ENCODE data around the gene ATP6V1C2.

ATP6V1C2 gene, protein sequence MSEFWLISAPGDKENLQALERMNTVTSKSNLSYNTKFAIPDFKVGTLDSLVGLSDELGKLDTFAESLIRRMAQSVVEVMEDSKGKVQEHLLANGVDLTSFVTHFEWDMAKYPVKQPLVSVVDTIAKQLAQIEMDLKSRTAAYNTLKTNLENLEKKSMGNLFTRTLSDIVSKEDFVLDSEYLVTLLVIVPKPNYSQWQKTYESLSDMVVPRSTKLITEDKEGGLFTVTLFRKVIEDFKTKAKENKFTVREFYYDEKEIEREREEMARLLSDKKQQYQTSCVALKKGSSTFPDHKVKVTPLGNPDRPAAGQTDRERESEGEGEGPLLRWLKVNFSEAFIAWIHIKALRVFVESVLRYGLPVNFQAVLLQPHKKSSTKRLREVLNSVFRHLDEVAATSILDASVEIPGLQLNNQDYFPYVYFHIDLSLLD

DNA sequence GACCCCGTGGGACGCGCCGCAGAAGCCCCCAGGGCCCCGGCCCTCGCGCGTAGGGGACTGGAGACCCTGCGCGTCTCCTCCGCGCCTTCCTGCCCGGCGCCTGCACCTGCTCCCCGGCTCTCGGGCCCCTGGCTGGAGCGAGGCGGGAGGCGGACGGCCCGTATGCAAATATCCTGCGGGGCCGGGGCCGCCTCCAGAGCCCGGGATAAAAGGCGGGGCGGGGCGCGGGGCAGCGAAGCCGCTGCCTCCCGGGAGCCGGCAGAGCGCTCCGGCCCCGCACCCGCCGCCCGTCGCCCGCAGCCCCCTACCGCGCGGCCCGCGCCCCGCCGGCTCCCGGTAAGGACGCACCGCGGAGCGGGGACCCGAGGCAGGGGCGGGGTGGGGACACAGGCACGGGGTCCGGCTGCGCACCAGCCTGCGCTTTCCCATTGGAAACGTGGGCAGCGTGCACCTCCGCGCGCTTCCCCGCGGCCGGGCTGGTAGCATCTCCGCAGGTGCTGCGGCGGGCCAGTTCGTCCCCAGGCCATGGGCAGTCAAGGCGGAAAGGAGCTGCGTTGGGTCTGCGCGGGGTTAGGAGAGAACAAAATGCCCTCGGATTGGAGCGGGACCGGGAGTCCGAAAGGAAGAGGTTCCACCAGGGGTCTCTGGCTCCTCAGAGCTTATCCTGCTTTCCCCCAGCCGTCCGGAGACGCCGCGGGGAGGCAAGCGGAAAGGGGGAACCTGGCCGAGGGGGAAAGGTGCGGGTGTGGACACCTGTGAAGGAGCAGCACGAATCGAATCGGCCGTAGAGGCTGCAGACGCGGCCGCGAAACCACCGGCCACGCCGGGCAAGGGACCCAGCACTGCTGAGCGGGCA, at the start of gene ATP6V1C2:
TSS of gene ATP6V1C2 (plus strand) at position 235 of the 856 bp plus-strand sequence. CDS start 1,220 bp downstream, outside the sequence.
- DNase-seq (ENCODE audit: low read depth in 3 of 3), result no peak

DNA sequence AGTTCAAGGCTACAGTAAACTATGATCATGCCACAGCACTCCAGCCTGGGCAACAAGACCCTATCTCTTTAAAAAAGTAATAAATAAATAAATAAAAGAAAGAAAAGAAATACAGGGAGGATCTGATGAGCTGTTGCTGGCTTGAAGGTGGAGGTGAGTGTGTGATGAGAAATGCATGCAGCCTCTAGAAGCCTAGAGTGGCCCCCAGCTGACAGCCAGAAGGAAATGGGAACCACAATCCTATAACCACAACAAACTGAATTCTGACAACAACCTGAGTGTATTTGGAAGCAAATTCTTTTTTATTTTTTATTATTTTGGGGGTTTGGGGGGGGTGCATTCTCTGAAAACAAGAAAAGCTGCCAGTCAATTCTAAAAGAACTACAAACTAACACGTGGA, 46.3 kb upstream of the ATP6V1C2 start:
- no peak for DNase-seq (ENCODE audit: low read depth in 3 of 3)

DNA sequence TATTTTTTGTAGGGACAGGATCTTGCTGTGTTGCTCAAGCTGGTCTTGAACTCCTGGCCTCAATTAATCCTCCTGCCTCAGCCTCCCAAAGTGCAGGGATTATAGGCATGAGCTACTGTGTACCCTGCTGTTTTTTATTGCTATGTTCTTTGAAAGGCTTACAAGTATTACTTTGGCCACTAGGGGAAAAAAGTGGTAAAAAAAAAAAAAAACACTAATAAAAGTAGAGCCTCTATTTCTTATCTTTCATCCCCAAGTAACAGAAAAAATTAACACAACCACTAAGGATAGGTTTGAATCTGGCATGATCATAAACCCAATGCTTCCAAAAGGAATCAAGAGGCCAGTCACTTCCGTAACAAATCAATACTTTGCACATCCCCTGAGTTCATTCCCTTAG, 43.2 kb upstream of the ATP6V1C2 start:
- DNase-seq (ENCODE audit: low read depth in 3 of 3), result no peak

DNA sequence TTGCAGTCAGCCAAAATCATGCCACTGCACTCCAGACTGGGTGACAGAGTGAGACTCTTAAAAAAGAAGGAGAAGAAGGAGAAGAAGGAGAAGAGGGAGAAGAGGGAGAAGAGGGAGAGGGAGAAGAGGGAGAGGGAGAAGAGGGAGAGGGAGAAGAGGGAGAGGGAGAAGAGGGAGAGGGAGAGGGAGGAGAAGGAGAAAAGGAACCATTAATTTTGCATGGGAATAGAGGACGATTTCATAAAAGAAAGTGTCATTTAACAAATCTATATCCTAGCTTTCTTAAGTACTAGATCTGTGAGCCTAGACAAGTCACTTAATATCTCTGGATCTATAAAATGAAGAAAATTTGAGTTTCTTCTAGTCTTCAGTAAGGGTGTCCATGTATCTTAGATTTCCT, 41.2 kb upstream of the ATP6V1C2 start:
- DNase-seq (ENCODE audit: low read depth in 3 of 3), result no peak

DNA sequence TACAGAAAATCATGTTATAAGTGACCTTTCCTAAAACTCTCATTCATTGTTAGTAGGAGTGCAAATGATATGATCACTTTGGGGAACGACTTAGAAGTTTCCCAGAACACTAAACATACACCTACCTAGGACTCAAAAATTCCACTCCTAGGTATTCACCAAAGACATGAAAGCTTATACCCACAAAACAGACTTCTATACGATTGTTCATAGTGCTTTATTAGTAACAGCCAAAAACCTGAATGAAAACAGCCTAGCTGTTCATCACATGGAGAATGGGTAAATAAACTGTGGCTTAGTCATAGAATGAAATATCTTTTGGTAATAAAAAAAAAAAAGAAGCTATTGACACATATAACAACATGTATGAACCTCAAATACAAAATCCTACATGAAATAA, 40.5 kb upstream of the ATP6V1C2 start:
- no peak for DNase-seq (ENCODE audit: low read depth in 3 of 3)

DNA sequence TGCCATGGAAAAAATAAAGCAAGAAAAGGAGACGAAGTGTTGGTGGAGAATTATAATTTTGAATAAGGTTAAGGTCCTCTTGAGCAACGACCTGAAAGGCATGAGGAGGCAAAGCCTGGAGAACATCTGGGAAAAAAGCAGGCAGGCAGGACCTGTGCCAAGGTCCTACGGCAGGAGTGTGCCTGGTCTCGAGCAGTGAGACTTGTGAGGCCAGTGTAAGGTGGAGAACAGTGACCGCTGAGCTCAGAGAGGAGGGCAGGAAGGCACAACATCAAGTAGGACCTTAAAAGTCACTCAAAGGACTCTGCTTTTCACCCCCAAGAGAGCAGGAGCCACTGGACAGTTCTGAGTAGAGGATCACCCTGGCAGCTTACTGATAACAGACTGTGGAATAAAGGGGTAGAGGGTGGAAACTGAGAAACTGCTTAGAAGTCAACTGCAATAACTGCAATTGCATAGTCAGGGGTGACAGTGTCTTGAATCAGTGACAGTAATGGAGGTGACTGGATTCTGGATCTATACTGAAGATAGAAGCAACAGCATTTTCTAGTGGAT, 35.2 kb upstream of the ATP6V1C2 start:
- no peak for DNase-seq (ENCODE audit: low read depth in 3 of 3)

DNA sequence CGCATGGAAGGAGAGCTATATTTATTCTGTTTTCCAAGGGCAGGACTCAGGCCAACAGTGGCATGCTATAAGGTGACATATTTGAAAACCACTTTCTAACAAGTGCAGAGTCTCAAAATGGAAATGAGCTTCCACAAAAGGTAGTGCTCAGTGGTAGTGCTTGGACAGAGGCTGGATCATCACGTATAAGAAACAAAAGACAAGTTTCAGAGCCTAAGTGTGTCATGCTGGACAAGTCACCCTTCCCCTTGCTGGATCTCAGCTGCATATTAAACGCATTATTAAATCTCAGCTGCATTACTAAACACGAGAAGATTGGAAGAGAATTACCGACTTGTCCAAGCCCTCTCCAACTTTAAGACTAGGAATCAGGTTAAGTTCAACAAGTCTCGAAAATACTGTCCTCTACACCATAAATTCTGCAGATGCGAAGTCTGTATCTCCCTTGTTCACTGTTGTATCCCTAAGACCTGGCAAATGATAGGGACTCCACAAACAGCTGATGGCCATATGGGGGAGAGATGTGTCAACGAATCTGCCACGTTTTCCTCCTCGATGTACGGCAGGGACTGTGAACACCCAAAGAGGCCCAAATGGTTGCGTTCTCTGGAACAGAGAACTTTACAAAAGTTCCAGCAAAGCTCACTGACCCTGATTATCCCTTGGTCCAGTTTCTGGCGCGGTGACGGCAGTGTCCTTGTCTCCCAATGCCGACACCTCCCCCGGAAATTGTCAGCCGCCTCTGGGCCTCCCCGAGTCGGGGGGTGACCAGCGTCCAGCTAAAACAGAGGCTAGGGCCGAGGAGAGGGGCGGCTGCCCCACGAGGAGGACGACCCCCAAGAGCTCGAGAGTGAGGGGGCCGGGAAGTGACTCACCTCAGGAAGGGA, 32.3 kb upstream of the ATP6V1C2 start:
- no peak for DNase-seq (ENCODE audit: low read depth in 3 of 3)

DNA sequence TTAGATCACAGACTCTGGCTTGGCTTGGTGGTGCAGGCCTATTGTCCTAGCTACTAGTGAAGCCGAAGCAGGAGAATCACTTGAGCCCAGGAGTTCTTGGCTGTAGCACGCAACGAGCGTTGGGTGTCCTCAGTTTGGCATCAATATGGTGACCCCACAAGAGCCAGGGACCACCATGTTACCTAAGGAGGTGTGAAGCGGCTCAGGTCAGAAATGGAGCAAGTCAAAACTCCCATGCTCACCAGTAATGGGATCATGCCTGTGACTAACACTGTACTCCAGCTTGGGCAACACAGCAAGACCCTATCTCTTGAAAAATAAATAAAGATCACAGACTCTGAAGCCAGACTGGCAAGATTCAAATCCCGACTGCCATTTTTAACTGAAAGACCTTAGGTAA, 29.9 kb upstream of the ATP6V1C2 start:
- no peak for DNase-seq (ENCODE audit: low read depth in 3 of 3)

DNA sequence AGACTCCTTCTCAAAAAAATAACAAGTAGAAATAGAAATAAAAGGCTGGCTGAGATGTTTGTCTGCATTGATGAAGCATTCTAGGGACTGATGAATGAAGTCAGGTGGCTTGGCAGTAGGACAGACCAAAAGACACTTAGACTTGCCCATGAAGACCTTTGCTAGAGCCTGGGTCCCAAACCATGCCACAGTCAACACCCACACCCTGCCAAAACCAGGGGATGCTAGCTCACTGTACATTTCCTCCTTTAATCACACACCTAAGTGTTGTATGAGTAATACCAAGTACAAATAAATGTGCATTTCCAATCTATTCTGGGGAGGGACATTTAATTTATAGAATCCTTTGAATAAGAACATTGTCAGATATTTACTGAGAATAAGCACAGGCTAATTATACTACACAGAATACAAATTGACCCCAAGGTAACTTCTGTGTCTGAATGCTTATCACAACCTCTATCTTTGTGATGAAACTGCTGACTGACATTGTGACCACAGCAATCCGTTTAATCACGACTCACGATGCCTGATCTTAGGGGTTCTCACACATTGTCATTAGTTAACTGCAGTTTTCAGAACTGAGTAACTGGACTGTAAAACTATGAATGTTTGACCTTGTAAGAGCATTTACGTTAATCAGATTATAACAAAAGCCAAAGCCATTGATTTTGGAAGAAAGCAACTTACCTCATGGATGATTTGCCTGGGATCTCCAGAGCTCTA, 21.2 kb upstream of the ATP6V1C2 start:
- DNase-seq (ENCODE audit: low read depth in 3 of 3), result no peak

DNA sequence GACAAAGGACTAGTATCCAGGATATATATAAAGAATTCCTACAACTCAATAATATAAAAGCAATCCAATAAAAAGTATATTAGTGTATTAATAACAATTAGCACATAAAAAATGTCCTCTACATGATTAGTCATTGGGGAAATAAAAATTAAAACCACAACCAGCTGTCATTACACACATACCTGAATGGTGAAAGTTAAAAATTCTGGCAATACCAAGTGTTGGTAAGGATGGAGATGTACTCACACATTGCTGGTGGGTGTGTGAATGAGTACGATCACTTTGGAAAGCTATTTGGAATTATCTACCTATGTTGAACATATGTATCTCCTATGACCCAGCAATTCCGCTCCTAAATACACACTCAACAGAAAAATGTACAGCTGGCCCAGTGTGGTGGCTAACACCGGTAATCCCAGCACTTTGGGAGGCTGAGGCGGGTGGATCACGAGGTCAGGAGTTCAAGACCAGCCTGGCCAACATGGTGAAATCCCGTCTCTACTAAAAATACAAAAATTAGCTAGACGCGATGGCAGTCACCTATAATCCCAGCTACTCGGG, 17.3 kb upstream of the ATP6V1C2 start:
- DNase-seq (ENCODE audit: low read depth in 3 of 3), result no peak

DNA sequence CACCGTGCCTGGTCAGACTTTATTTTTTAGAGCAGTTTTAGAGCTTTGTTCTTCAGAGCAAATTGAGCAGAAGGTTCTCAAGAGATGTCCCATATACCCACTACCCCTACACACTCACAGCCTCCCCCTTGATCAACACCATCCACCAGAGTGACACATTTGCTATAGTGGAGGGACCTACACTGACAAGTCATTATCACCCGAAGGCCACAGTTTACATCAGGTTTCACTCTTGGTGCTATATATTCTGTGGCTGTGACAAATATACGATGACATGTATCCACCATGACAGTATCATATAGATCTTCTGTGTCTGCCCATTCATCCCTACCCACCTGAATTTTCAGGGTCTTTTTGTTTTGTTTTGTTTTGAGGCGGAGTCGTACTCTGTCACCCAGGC, 15.4 kb upstream of the ATP6V1C2 start:
- DNase-seq (ENCODE audit: low read depth in 3 of 3), result no peak

DNA sequence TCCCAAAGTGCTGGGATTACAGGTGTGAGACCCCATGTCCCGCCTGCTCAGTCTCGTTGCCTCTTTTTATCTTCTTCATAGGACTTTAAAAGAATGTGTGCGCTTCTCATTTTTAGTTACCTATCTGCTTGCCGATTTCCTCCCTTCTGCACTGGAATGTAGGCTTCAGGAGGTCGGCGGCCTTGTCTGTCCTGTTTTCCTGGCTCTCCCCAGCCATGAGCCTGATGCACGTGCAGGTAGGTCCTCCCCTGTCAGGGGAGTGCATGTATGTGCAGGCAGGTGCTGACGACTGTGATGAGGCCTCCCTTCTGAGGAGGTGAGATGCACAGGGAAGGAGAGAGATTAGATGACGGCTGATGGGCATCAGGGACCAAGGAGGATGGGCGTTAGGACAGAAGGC, 13.6 kb upstream of the ATP6V1C2 start:
- DNase-seq (ENCODE audit: low read depth in 3 of 3), result no peak

DNA sequence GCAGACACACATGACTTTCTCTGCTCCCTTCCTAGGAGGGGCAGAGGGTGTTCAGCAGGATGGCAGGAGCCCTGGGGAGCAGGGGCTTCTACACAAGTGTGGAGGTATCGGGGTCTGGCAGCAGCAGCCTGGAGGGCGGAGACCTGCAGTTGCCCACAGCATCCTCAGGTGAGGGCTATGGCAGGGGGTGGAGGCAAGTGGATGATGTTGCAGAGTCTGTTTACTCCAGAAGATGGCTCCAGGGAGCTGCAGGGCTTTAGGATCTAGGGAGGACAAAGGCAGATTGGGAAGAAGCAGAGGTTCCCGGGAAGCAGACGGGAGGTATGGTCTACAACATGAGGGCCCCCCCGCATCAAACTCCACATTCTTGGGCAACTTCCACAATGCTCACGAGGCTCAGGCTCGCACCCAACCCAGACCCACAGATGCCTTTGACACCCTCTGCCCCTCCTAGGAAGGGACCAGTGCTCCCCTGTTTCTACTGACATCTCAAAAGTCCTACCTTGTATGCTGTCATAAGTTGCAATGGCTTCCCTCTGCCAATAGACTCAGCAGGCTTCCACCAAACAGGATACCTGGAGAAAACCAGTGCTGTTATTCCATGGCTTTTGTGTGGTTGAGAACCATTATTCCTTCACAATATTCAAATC, 12.0 kb upstream of the ATP6V1C2 start:
- no peak for DNase-seq (ENCODE audit: low read depth in 3 of 3)

DNA sequence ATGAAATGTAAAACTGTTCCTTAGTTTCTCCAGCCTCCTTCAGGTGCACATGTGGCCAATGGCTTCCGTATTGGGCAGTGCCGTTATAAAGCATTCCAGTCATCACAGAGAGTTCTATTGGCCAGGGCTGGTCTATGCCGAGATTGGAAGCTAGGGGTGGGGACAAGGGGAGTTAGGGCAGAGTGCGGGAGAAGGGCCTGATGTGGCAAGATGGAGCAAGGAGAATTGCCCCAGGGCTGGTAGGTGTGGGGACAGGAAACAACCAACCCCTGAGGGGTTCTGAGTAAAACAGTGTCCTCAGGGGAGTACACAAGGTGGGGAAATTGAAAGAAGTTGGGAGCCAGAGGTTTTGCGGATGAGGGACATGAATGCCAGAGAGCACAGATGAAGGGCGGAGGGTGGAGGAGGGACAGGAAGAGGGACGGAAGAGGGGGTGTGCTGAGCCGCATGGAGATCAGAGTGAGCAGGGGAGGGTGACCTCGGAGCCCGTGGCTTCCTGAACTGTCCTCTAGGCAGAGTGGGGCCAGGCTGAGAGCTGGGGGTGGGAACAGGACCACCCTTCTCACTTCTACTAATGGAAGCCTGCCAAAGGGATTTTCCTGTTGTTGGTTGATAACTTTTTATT, 9.1 kb upstream of the ATP6V1C2 start:
- no peak for DNase-seq (ENCODE audit: low read depth in 3 of 3)

DNA sequence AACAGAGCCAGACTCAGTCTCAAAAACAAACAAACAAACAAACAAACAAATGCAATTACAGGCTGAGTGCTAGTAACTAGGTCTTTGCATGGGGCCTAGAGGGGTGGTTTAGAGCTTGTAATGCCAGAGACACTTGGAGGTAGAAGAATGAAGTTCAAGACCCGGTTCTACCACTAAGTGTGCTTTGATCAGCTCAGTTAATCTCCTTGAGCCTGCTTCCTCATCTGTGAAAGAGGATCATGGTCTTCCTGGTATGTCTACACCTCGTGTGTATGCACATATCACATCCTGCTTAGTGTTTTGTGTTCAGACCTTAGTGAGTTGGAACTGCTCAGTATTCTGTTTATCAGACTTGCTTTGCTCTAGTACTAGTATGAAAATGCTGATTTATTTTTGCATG, 4.8 kb upstream of the ATP6V1C2 start:
- no peak for DNase-seq (ENCODE audit: low read depth in 3 of 3)

DNA sequence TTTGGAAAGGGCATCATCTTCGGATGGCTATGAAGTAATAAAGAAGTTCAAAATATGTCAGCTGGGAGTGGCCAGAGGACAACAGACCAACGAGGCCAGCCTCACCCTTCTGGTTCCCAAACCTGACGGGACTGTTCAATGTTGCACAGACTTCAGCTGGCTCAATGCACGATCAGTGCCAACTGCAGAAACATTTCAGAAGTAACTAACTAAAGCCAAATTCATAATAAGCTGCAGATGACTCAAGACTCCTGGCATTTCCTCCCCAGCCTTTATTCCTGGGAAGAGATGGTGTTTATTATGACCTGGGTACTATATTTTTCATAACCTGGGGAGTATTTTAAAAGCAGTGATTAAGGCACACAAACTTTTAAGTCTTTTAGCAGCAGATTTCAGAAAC, 3.8 kb upstream of the ATP6V1C2 start:
- DNase-seq (ENCODE audit: low read depth in 3 of 3), result no peak

DNA sequence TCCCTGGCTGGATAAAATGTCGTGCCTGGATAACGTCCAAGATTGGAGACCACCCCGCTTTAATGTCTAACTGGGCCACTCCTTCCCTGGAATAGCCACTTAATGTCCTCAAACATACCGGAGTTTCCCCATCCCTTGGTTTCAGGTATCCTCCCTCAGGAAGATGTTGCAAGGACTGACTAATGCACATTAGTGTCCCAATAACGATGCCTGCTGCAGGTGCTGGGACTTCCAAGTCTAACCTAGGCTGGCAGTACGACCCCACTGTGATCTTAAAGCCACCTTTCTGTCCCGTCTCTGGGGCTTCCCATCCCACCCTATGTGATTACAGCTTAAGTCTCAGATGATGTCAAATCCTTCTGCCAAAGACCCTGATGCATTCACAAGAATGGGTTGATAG, 1.1 kb upstream of the ATP6V1C2 start:
- DNase-seq (ENCODE audit: low read depth in 3 of 3), result no peak

DNA sequence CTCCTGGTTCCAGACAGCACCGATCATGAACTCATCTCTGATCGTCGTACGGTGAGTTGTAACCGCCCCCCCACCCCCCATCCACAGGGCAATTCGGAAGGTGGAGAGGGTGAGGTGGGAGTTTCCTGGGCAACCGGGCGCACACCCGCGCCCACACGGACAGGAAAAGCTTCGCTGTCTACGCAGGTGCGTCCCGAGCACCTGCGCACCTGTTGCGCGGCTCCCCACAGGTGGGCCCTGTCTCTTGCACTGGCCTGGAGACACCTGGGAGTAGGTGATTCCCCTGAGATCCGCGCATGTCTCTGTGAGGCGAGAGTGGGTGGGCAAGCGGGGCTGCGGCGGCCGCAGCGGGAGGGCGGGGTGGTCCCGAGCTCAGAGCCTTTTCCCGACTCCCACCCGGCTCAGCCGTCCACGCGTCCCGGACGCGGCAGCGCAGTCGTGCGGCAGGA, 459 bp upstream of the ATP6V1C2 start:
- DNase-seq (ENCODE audit: low read depth in 3 of 3), result no peak

DNA sequence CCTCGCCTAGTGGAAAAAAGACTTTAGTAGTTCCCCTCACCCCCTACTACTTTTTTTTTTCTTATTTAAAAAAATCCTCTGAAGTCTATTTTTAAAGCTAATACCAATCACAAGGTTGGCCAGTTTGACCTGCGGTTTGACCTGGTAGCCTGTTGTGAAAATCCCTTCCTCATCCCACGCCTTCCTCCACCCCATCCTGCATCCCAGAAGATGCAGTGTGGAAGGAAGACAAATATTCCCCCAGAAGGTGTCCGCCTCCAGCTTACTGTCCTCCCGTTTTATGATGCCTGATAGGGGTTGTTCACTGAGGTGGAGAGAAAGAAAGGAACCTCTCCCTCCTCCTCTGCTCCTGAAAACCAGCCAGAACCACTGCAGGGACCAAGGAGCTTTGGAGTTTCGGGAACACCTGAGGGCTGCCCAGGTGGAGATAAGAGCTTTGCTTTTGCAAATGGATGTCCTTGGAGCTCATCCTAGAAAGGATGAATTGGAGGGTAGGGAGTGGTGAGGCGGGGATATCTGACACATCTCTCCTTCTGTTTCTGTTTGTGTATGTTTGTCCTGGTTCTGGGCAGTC, 909 bp downstream of the ATP6V1C2 start:
- no peak for DNase-seq (ENCODE audit: low read depth in 3 of 3)

Measured in stimulated activated CD4-positive, alpha-beta T cell treated with anti-CD3 and anti-CD28 coated beads, TNF-alpha, amount 100 ng/mL, for 4 hours (primary cell).